ENCODE results near the gene VPREB1.

GRCh38 chr22:22237521-22237920, 7.1 kb upstream of the VPREB1 start:
- TF ChIP-seq CTCF (IDR thresholded peaks at IDR 0.05) (no peak), EP300 (IDR thresholded peaks at IDR 0.05) (no peak)

All from tibial nerve (tissue), 4 donors.